ENCODE measurements around the gene GALNT7.
"Not testable (repeated sequence)": the region's sequence is repeated elsewhere in the genome, so short reads cannot be mapped to it uniquely, and the experiment has no call there.

GALNT7 gene, protein sequence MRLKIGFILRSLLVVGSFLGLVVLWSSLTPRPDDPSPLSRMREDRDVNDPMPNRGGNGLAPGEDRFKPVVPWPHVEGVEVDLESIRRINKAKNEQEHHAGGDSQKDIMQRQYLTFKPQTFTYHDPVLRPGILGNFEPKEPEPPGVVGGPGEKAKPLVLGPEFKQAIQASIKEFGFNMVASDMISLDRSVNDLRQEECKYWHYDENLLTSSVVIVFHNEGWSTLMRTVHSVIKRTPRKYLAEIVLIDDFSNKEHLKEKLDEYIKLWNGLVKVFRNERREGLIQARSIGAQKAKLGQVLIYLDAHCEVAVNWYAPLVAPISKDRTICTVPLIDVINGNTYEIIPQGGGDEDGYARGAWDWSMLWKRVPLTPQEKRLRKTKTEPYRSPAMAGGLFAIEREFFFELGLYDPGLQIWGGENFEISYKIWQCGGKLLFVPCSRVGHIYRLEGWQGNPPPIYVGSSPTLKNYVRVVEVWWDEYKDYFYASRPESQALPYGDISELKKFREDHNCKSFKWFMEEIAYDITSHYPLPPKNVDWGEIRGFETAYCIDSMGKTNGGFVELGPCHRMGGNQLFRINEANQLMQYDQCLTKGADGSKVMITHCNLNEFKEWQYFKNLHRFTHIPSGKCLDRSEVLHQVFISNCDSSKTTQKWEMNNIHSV

GRCh38 chr4:173168396-173169177, at the start of gene GALNT7:
GALNT7 (plus strand) TSS chr4:173168811; CDS start chr4:173168836, 25 bp downstream.
- peak; percentile 94 for DNase-seq

GRCh38 chr4:173118819-173119218, 49.8 kb upstream of the GALNT7 start:
- not testable (repeated sequence) for DNase-seq

DNA sequence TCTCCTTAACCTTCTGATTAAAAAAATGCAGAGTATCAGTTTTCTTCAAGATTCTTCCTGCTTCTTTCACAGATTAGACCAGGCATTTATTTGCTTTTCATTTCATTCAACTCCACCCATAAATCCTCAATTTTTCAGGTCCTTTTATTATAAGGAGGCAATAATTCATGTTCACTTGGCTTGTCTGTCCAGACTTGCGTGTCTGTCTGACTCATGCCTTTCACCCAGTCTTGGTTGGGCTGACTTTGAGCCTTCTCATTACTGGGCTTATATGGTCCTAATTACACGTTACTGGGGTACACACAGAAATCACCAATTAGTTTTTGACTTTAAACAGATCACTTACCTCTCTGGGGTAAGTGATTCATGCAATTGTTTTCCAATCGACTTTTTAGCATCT, 48.8 kb upstream of the GALNT7 start:
- peak; percentile 83 for DNase-seq

DNA sequence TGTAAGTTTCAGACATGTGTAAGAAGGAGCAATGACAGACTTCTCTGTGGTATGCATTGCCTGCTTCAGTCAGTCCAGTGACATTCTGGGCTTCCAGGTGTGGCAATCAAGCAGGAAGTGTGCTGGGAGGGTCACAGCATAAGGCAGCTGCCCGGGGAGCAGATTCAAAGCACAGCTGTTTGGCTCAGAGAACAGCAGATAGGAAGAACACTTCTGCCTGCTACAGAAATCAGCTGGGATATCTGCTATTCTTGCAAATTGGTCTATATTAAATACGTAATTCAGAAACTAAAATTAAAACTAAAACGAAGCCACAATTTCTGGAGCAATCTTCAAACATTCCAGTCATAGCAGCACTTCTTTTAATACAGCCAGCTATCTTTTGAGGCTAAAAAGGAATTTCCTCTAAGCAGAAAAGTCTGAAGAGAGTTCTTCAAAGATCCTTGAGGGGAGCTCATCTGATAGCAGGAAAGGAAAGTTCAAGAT, 47.5 kb upstream of the GALNT7 start:
- peak; percentile 88 for DNase-seq

GRCh38 chr4:173124209-173124865, 44.3 kb upstream of the GALNT7 start:
- DNase-seq = no peak

GRCh38 chr4:173125216-173125812, 43.3 kb upstream of the GALNT7 start:
- no peak for DNase-seq

DNA sequence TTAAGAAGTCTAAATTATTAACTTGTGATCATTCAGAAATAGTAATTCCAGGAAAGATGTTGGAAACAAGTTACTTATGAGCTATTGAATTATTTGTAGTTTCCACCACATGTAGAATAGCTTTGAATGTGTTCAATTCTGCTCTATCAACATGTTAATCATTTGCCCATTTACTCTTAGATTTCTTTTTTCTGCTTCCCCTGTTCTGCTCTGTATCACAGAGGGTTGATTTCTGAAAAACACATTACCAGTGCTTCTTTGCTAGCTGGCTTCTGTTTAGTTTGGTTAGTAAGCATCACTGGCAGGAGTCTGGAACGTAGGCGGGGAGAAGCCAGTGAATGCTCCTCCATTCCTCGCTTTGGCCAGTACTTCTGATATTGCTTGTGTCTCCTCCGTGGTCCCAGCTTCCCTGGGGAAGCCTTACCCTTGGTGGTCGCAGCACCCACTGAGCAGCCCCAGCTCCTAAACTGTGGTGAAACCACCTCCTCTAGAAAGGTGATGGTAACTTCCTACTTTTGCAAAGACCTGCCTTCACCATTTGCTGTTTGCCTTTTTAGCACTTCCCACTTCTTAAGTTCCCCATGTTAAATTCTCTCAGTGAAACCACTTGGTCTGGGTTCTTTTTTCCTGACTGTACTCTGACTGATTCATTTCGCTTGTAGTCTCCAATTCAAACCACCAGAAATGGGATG, 40.3 kb upstream of the GALNT7 start:
- no peak for DNase-seq

DNA sequence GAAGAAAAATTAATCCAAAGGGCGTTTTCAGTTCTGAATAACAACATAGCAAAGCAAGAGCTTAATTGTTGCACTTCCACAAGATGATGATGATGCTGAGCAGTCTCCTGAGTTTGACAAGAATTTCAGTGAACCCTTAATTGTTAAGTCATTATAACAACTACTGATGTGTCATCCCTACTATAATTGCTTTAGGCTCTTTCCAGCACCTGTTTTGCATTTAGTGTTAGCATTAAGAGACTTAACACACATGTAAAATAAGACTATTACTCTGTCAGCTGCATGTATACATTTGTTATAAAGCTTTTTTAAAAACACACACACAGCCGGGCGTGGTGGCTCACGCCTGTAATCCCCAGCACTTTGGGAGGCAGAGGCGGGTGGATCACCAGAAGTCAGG, 37.9 kb upstream of the GALNT7 start:
- DNase-seq = peak; percentile 45

DNA sequence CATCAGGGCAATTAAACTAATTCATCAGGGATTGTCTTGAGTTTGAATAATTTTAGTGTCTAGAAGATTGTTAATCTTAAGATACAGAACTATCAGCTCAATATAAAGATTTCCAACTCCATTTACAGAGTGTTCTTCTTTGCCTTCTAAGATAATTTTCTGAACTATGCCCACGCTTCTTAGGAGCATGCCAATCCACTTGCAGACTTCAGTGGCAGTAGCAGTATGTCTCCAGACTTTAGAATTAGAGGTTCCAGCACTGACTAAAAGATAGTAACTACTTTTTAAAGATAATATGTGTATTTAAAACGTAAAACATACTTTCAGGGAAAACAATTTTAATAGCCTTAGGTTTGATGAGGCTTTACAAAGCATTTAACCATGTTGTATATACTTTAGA, 34.2 kb upstream of the GALNT7 start:
- no peak for DNase-seq

DNA sequence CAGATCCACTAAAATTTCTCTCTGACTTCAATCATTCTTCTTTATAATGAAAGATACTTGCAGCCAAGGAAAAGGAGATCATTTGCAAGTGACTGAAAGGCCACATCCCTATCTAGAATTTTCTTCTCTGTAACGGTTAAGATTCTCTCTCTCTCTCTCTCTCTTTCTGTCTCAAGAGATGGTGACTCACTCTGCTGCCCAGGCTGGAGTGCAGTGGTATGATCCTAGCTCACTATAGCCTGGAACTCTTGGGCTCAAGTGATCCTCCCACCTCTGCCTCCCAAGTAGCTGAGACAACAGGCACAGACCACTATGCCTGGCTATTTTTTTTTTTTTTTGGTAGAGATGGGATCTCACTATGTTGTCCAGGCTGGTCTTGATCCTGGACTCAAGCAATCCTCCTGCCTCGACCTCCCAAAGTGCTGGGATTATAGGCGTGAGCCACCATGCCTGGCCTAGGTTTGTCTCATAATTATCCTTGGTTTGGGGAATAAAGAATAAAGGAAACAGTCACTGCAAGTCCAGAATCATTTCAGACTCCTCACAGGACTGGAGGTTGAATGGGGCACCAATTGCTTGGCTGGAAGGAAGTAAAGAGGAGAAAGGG, 33.3 kb upstream of the GALNT7 start:
- DNase-seq = no peak

GRCh38 chr4:173138624-173139023, 30.0 kb upstream of the GALNT7 start:
- peak; percentile 49 for DNase-seq

DNA sequence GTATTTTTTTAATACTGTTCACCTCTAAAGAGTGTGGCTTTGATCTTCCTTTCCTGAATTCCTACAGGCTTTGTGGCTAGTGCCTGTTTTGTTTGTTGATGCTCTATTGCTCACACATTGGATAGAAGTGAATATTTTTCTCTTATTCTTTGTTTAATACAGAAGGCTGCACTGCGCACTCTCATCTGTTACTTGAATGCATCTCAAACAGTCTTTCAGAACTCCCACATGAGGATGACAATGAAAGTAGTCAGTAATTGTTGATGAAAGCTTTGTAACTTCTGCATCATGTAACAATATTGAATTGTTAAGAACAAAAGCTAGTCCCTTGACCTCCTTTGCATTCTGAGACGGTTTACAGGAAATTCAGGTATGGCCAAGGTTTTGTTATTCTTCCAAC, 29.1 kb upstream of the GALNT7 start:
- DNase-seq = no peak

- DNase-seq = no peak
These were observed 23.5 kb upstream of the GALNT7 start for GRCh38 chr4:173145131-173145530.

DNA sequence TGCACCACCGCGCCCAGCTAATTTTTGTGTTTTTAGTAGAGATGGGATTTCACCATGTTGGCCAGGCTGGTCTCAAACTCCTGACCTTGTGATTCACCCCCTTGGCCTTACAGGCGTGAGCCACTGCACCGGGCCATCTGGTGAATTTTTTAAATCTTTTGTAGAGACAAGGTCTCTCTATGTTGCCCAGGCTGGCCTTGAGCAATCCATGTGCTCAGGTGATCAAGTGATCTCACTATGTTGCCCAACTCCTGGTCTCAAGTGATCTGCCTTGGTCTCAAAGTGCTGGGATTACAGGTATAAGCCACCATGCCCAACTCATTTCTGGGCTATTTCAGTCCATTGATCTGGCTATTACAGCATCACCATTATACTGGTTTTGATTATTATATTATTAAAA, 22.2 kb upstream of the GALNT7 start:
- no peak for DNase-seq

DNA sequence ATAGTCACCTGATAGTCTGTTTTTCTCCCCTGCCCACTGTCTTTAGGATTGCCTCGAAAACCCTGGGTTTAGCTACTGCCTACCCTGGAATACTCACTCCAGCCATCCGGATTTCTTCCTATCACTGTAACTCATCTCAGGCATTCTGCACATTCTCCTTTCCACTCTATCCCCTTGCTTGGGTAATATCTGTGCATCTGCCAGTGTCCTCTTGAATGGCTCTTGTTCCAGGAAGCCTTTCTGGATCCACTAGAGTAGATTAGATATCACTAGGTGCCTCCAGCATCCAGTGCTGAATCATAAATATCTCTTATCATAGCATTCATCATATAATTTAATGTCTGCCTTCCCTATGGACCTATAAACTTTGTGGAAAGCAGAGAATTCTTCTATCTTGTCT, 17.1 kb upstream of the GALNT7 start:
- no peak for DNase-seq

DNA sequence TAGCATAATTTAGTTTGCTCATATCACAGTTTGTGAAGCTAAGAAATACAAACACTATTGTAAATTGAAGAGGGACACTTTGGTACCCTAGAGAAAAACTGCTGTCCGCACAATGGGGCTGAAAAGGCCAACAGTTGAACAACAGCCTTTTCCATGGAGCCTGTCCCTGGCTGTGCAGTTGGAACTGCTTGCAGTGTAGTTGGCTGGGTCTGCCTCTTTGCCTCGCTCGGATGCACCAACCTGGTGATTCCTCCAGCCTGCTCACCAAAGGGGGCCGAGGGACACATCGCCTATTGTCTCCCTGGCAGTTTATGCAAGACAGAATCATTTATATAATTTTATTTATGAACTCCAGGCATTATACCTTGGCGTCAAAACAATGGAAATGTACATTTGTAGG, 16.5 kb upstream of the GALNT7 start:
- no peak for DNase-seq

- no peak for DNase-seq
These were observed 15.2 kb upstream of the GALNT7 start for GRCh38 chr4:173153445-173153844.

- no peak for DNase-seq
These were observed 8.8 kb upstream of the GALNT7 start for GRCh38 chr4:173159791-173160190.

GRCh38 chr4:173160871-173161270, 7.7 kb upstream of the GALNT7 start:
- no peak for DNase-seq

DNA sequence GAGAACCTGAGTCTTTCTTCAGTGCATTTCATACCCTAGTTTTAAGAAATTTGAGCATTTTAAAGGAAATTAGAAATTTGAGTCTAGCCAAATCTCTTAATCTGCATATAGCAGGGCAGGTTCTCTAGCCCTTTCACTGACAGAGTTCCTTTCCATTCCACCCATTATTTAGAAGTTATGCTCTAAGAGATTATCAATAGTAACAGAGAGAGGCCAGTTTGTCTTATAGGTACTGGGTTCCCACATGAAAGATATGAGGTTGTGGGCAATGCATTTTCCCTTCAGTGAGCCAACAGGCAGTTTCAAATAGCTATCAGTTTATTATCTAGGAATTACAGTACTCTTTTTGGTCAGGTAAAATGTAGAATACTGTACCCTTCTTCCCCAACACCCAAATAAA, 7.3 kb upstream of the GALNT7 start:
- no peak for DNase-seq

GRCh38 chr4:173165706-173166105, 2.9 kb upstream of the GALNT7 start:
- DNase-seq = no peak

- DNase-seq = no peak
These were observed 2.1 kb upstream of the GALNT7 start for GRCh38 chr4:173166491-173166890.

All from NCI-H69 (cell line).